Mucosa of gallbladder (tissue), 1 donor: ENCODE data around the gene FLVCR1. TPM values are rescaled to one million over a fixed set of nuclear protein-coding genes. Genes with fewer than 3 reads are reported as not detected.
"Not testable (repeated sequence)": the region's sequence is repeated elsewhere in the genome, so short reads cannot be mapped to it uniquely, and the experiment has no call there.

ENCODE experiments used
- DNase-seq: peaks from one replicate; pipeline ENCODE4 v3.0.0-alpha.2; 2020; ENCODE audit warnings: low spot score
- total RNA-seq: library from RNA; stranded (reverse); gene quantifications from one replicate; pipeline ENCODE4 v1.2.1, GENCODE V29; 2021
- donor health status: DM: no; HTN: no; CAD: no.

FLVCR1 gene
- total RNA-seq: 9.4 TPM

- peak; percentile 96 for DNase-seq
Observed at GRCh38 chr1:212857992-212858460, at the start of gene FLVCR1. FLVCR1 (plus strand) TSS chr1:212858275; CDS start chr1:212858453, 178 bp downstream.

- peak; percentile 28 for DNase-seq
Observed at GRCh38 chr1:212814537-212815334, 43.3 kb upstream of the FLVCR1 start.

GRCh38 chr1:212816567-212817278 lies 41.4 kb upstream of the FLVCR1 start:
- DNase-seq: no peak

- DNase-seq: no peak
Observed at GRCh38 chr1:212819726-212820125, 38.3 kb upstream of the FLVCR1 start.

GRCh38 chr1:212820969-212821368 lies 37.1 kb upstream of the FLVCR1 start:
- DNase-seq: no peak

- no peak for DNase-seq
Observed at GRCh38 chr1:212822956-212823355, 35.1 kb upstream of the FLVCR1 start.

GRCh38 chr1:212824201-212824600 lies 33.9 kb upstream of the FLVCR1 start:
- DNase-seq: no peak

DNA sequence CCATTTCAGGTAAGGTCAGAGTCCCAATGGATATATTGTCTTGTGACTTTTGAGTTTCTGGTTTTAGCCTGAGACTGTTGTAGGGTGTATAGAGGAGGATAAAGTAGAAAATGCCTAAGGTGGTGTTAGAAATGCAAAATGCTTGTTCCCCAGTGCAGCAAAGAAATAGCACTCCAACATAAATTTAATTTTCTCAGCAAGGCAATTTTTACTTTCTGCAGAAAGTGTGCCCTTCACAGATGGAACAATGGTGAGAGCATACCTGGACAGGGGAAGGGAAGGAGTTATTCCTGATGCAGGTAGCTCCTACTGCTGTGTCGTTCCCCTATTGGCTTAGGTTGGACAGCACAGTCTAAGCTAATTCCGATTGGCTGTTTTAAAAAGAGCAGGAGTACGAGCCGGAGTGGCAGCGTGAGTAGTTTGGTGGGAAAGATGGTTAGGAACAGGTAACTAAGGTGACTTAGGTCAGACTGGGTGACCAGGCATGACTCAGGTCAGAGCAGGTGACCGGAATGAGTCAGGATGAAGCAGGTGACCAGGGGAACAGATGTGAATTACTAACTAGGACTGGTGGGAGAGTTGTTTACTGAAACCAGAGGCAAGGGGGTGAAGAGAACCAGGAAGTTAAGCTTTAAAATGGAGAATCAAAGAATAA lies 32.1 kb upstream of the FLVCR1 start:
- DNase-seq: no peak

GRCh38 chr1:212827171-212827776 lies 30.8 kb upstream of the FLVCR1 start:
- DNase-seq: no peak

DNA sequence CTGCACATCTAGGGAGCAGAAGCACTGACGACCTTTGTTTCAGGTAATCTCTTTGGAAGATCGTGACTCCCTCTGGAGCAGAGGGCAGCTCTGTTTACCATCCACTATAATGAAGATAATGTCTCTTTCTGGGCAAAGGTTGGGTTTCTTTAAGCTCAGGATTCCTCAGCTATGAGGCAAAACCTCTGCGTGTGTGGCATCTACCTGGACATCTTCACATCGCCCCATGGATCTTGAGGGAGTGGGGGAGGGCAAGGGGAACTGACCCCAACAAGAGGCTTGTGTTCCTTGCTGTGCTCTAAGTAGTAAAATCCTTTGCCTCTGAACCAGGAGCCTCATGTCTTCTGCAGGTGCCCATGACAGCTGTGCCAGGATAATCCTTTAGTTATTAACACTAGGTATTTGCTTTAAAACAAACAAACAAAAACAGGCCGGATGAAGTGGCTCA lies 30.2 kb upstream of the FLVCR1 start:
- peak; percentile 35 for DNase-seq

GRCh38 chr1:212828395-212828794 lies 29.7 kb upstream of the FLVCR1 start:
- no peak for DNase-seq

DNA sequence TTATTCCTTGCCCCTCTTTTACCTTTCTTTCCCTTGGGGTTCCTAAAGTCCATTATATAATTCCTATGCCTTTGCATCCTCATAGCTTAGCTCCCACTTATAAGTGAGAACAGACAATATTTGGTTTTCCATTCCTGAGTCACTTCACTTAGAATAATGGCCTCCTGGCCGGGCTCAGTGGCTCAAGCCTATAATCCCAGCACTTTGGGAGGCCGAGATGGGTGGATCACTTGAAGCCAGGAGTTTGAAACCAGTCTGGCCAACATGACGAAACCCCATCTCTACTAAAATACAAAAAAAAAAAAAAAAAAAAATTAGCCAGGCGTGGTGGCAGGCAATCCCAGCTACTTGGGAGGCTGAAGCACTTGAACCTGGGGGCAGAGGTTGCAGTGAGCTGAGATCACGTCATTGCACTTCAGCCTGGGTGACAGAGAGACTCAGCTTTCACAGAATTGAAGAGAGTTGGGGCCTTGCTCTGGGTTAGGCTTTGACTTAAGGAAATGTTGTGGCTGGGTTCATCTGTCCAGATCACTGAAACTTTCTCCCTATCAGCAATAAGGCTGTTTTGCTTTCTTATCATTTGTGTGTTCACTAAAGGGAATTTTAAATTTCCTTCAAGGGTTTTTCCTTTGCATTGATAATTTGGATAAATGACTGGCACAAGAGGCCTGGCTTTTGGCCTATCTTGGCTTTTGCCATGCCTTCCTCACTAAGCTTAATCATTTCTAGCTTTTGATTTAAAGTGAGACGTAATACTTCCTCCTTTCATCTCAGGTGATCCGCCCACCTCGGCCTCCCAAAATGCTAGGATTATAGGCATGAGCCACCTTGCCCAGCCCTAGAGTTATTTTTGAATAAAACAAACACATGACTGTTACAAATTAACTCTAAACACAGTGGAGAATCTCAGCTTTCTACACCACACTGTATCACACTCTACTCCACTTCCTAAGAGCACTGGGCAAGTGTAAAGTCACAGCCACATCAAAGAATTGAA lies 24.6 kb upstream of the FLVCR1 start:
- DNase-seq: peak; percentile 84

GRCh38 chr1:212838145-212838544 lies 19.9 kb upstream of the FLVCR1 start:
- DNase-seq: no peak

DNA sequence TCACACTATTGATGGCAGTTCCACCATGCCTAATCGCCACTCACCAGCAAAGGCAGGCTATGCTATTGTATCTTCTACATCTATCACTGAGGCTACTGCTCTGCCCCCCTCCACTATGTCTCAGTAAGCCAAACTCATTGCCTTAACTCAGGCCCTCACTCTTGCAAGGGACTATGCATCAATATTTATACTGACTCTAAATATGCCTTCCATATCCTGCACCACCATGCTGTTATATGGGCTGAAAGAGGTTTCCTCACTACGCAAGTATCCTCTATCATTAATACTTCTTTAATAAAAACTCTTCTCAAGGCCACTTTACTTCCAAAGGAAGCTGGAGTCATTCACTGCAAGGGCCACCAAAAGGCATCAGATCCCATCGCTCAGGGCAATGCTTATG lies 13.6 kb upstream of the FLVCR1 start:
- not testable (repeated sequence) for DNase-seq

DNA sequence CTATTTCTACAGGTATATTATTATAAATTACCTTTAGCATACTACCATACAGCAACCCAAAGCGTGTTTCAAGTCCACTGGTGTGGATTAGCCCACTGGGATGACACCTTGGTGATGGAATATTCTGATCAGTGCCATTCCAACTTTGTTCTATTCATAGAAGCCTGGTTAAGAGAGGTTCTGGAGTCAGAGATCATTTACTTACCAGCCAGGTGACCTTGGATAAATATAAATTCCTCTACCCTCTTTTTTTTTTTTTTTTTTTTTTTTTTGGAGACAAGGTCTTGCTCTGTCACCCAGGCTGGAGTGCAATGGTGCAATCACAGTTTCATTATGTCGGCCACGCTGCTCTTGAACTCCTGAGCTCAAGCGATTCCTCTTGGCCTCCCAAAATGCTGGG lies 10.5 kb upstream of the FLVCR1 start, which contains the start of gene SPATA45:
Gene SPATA45 (minus strand): TSS at position 101 of the 400 bp plus-strand sequence. CDS start 11,500 bp downstream, outside the sequence.
- DNase-seq: no peak

DNA sequence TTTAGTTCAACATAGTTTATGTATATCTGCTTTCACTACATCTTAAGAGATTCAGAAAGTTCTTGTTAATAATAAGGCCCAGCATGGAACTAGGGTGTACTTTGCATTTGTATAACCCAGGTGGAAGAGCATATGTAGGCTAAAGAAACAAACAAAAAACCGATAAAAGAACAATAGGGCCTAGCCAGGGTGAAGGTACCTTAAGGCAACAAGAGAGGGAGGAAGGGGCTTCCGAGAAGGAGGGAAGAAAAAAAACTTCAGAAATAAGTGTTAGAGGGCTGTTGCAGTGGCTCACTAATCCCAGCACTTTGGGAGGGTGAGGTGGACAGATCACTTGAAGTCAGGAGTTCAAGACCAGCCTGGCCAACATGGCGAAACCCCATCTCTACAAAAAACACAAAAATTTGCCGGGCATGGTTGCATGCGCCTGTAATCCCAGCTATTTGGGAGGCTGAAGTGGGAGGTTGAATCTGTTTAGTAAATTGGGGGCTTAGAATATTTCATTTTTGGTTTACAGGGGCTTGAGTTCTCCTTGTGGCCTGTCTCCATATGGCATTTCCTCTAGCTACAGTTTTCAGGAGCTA lies 5.9 kb upstream of the FLVCR1 start:
- no peak for DNase-seq

DNA sequence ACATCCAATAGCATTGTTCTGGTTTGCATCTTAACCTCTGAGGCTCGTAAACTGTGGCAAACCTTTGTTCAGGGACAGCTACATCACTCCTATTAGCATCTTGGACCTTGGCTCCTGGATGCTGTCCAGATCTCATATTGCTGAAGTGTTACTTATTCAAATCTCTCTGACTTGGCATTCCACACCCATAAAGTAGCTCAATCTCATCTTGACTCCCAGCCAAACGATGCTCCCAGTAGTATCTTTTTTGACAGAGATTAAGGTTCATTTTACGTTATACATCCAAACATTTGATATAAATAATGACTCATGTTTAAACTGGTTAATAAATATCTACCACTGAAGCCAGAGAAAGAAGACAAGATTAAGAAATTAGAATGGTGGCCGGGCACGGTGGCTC lies 4.4 kb upstream of the FLVCR1 start:
- peak; percentile 88 for DNase-seq

- DNase-seq: no peak
Observed at GRCh38 chr1:212856755-212857154, 1.3 kb upstream of the FLVCR1 start.

GRCh38 chr1:212858461-212859265 lies 588 bp downstream of the FLVCR1 start:
- DNase-seq: peak; percentile 17
